MG63 (cell line): ENCODE results near the gene SRSF3. TPM values are rescaled to one million over a fixed set of nuclear protein-coding genes. Genes with fewer than 3 reads are reported as not detected.
"Not testable (repeated sequence)": the region's sequence is repeated elsewhere in the genome, so short reads cannot be mapped to it uniquely, and the experiment has no call there.

Source experiments
- DNase-seq: peaks from one replicate; pipeline ENCODE4 v3.0.0-alpha.2; 2020
- H3K27me3 ChIP-seq: fragments of 250-450 bp; sonication (Bioruptor Pico); 2 replicates; pipeline ENCODE4 v1.5.1; 2020; ENCODE audit warnings: mild to moderate bottlenecking, moderate library complexity
- H3K36me3 ChIP-seq: fragments of 250-450 bp; sonication (Bioruptor Pico); 2 replicates; pipeline ENCODE4 v1.5.1; 2020; ENCODE audit warnings: mild to moderate bottlenecking, moderate library complexity
- H3K4me3 ChIP-seq: fragments of 250-450 bp; sonication (Bioruptor Pico); 2 replicates; pipeline ENCODE4 v1.5.1; 2020; ENCODE audit warnings: mild to moderate bottlenecking, moderate library complexity
- H3K9me3 ChIP-seq: fragments of 250-450 bp; sonication (Bioruptor Pico); 2 replicates; pipeline ENCODE4 v1.5.1; 2020; ENCODE audit warnings: mild to moderate bottlenecking, moderate library complexity
- total RNA-seq: library from RNA; depleted of rRNA; stranded (reverse); fragments of >200 nt; shearing (Covaris generic); gene quantifications from 2 replicates; pipeline ENCODE4 v1.2.3, GENCODE V29; 2014; ENCODE audit warnings: low replicate concordance; rRNA removed

The SRSF3 gene
- total RNA-seq, 1 experiment from 2014 or later = 271 TPM

- Histone ChIP-seq H3K36me3 (no peaks in the 10 kb centered on the region), H3K27me3 (no peaks in the 10 kb centered on the region), H3K4me3 (no peak overlapping the region), H3K9me3 (no peaks in the 10 kb centered on the region)
- DNase-seq = peak; percentile 41
These were observed 55.7 kb downstream of the SRSF3 start for GRCh38 chr6:36649701-36650484.

GRCh38 chr6:36650848-36651478, 56.8 kb downstream of the SRSF3 start:
- no peaks in the 10 kb centered on the region for H3K36me3 ChIP-seq

GRCh38 chr6:36651659-36652379, 57.7 kb downstream of the SRSF3 start:
- Histone ChIP-seq H3K9me3 (no peaks in the 10 kb centered on the region), H3K4me3 (no peak overlapping the region), H3K27me3 (no peaks in the 10 kb centered on the region), H3K36me3 (no peaks in the 10 kb centered on the region)
- DNase-seq = no peak

More at GRCh38 chr6:36650848-36651478, 56.8 kb downstream of the SRSF3 start:
- no peak for DNase-seq
- Histone ChIP-seq H3K4me3 (no peak overlapping the region), H3K9me3 (no peaks in the 10 kb centered on the region), H3K27me3 (no peaks in the 10 kb centered on the region)

GRCh38 chr6:36654469-36654868, 60.3 kb downstream of the SRSF3 start:
- not testable (repeated sequence) for DNase-seq, H3K36me3 ChIP-seq, H3K27me3 ChIP-seq, H3K9me3 ChIP-seq, H3K4me3 ChIP-seq

Other genes with a start within 250 kb of the SRSF3 start
- gene ETV7, start 206.7 kb upstream of the SRSF3 start, total RNA-seq = 0.82 TPM in 1 of 2 replicates, not detected in the other
- not detected in 2 replicates for gene PXT1, start 151.5 kb upstream of the SRSF3 start, total RNA-seq
- gene KCTD20, start 151.4 kb upstream of the SRSF3 start, total RNA-seq = 41.0 and 61.1 TPM in 2 replicates
- 13.8 and 17.3 TPM in 2 replicates for gene STK38, start 46.9 kb upstream of the SRSF3 start, total RNA-seq
- gene CDKN1A, start 84.4 kb downstream of the SRSF3 start, total RNA-seq = 15.8 and 25.8 TPM in 2 replicates
- gene RAB44, start 103.5 kb downstream of the SRSF3 start, total RNA-seq = not detected in 2 replicates
- 0.59 TPM in 1 of 2 replicates, not detected in the other for gene CPNE5, start 245.1 kb downstream of the SRSF3 start, total RNA-seq